NT2/D1 (cell line): ENCODE data around the gene SLC25A48.

Experiments
- DNase-seq: peaks from one replicate; pipeline ENCODE4 v3.0.0-alpha.2; 2011; ENCODE audit warnings: low read depth, low spot score
- H3K27me3 ChIP-seq: 2 replicates; pipeline ENCODE4 v1.6.0; 2011; ENCODE audit warnings: mild to moderate bottlenecking; ENCODE audit not compliant: insufficient read length, insufficient read depth
- H3K36me3 ChIP-seq: 2 replicates; pipeline ENCODE4 v1.6.1; 2011; ENCODE audit warnings: mild to moderate bottlenecking, low read length, mixed read lengths; ENCODE audit not compliant: insufficient read depth, insufficient read length
- H3K4me1 ChIP-seq: 2 replicates; pipeline ENCODE4 v1.5.1; 2011; ENCODE audit not compliant: insufficient read depth, insufficient read length
- H3K4me3 ChIP-seq: 2 replicates; pipeline ENCODE4 v1.5.1; 2011; ENCODE audit warnings: low read depth; ENCODE audit not compliant: insufficient read length
- H3K9ac ChIP-seq: 2 replicates; pipeline ENCODE4 v1.6.0; 2011; ENCODE audit warnings: low read depth; ENCODE audit not compliant: insufficient read length
- H3K9me3 ChIP-seq: 2 replicates; pipeline ENCODE4 v1.5.1; 2011; ENCODE audit warnings: mild to moderate bottlenecking, low read length; ENCODE audit not compliant: insufficient read depth
- SUZ12 ChIP-seq: IDR thresholded peaks from 2 replicates; pipeline ENCODE4 v1.6.1; 2011; ENCODE audit not compliant: insufficient read length, insufficient read depth; ENCODE audit errors: extremely low read depth
- YY1 ChIP-seq: IDR thresholded peaks from 2 replicates; pipeline ENCODE4 v1.6.1; 2011; ENCODE audit not compliant: insufficient read length, insufficient read depth
- ZNF274 ChIP-seq: IDR thresholded peaks from 2 replicates; pipeline ENCODE4 v1.6.1; 2011; ENCODE audit warnings: mild to moderate bottlenecking, low read depth, low read length

SLC25A48 gene

GRCh38 chr5:135839566-135839965 lies 5.1 kb downstream of the SLC25A48 start:
- TF ChIP-seq SUZ12 (no peak), ZNF274 (no peak), YY1 (no peak)
- H3K9me3 ChIP-seq, result peaks cover 18% of the 10 kb centered on the region; the same call in 1 of the 2 replicates
- no peaks in the 10 kb centered on the region for H3K36me3 ChIP-seq
- H3K4me3 ChIP-seq, result no peak overlapping the region
- DNase-seq, result no peak
- H3K27me3 ChIP-seq, result peaks cover 21% of the 10 kb centered on the region
- no peaks in the 10 kb centered on the region for H3K4me1 ChIP-seq
- H3K9ac ChIP-seq, result no peak overlapping the region

- Histone ChIP-seq H3K4me1 (no peaks in the 10 kb centered on the region), H3K27me3 (peaks cover 7% of the 10 kb centered on the region), H3K9ac (no peak overlapping the region), H3K9me3 (peaks cover 18% of the 10 kb centered on the region; the same call in 1 of the 2 replicates), H3K36me3 (no peaks in the 10 kb centered on the region), H3K4me3 (no peak overlapping the region)
- no peak for TF ChIP-seq ZNF274
- TF ChIP-seq YY1, result no peak
- TF ChIP-seq SUZ12, result no peak
- DNase-seq, result no peak
Measured at GRCh38 chr5:135840959-135841358, 6.5 kb downstream of the SLC25A48 start.

GRCh38 chr5:135842737-135843136 lies 8.3 kb downstream of the SLC25A48 start:
- no peak for DNase-seq
- no peak overlapping the region for H3K9ac ChIP-seq
- H3K4me3 ChIP-seq, result no peak overlapping the region
- H3K4me1 ChIP-seq, result no peaks in the 10 kb centered on the region
- H3K27me3 ChIP-seq, result no peaks in the 10 kb centered on the region
- H3K9me3 ChIP-seq, result peaks cover 15% of the 10 kb centered on the region; the same call in 1 of the 2 replicates
- TF ChIP-seq ZNF274, result no peak
- TF ChIP-seq SUZ12, result no peak
- TF ChIP-seq YY1, result no peak
- no peaks in the 10 kb centered on the region for H3K36me3 ChIP-seq

GRCh38 chr5:135843571-135844337 lies 9.3 kb downstream of the SLC25A48 start:
- Histone ChIP-seq H3K27me3 (no peaks in the 10 kb centered on the region), H3K4me1 (no peaks in the 10 kb centered on the region), H3K36me3 (no peaks in the 10 kb centered on the region), H3K9ac (no peak overlapping the region), H3K9me3 (peaks cover 8% of the 10 kb centered on the region; the same call in 1 of the 2 replicates), H3K4me3 (no peak overlapping the region)
- no peak for TF ChIP-seq ZNF274
- no peak for DNase-seq

GRCh38 chr5:135846311-135846710 lies 11.8 kb downstream of the SLC25A48 start:
- Histone ChIP-seq H3K4me3 (no peak overlapping the region), H3K4me1 (no peaks in the 10 kb centered on the region), H3K9me3 (no peaks in the 10 kb centered on the region), H3K9ac (no peak overlapping the region), H3K27me3 (no peaks in the 10 kb centered on the region), H3K36me3 (no peaks in the 10 kb centered on the region)
- DNase-seq, result no peak
- TF ChIP-seq SUZ12 (no peak), ZNF274 (no peak), YY1 (no peak)

GRCh38 chr5:135847976-135848375 lies 13.5 kb downstream of the SLC25A48 start:
- Histone ChIP-seq H3K4me1 (no peaks in the 10 kb centered on the region), H3K4me3 (no peak overlapping the region), H3K9me3 (no peaks in the 10 kb centered on the region), H3K36me3 (no peaks in the 10 kb centered on the region), H3K9ac (no peak overlapping the region), H3K27me3 (no peaks in the 10 kb centered on the region)
- DNase-seq, result no peak
- TF ChIP-seq YY1 (no peak), ZNF274 (no peak), SUZ12 (no peak)

GRCh38 chr5:135850231-135850630 lies 15.8 kb downstream of the SLC25A48 start:
- no peak for TF ChIP-seq ZNF274
- TF ChIP-seq SUZ12, result no peak
- TF ChIP-seq YY1, result no peak
- no peak for DNase-seq
- Histone ChIP-seq H3K9me3 (peaks cover 10% of the 10 kb centered on the region; the same call in 1 of the 2 replicates), H3K9ac (no peak overlapping the region), H3K27me3 (no peaks in the 10 kb centered on the region), H3K36me3 (no peaks in the 10 kb centered on the region), H3K4me1 (no peaks in the 10 kb centered on the region), H3K4me3 (no peak overlapping the region)
